Stomach (tissue), 4 donors: ENCODE results near the gene HOXD10.

Experiments used
- CTCF ChIP-seq, 7 experiments: fragments of 450-650 bp in 4 of 7; fragments of 200-600 bp in 3 of 7; sonication (generic) in 3 of 7; IDR thresholded peaks; one replicate each; pipeline ENCODE4 v1.5.1; 2016 to 2019; ENCODE audit warnings: antibody characterized with exemption in 7 of 7, control low read depth in 2 of 7, mild to moderate bottlenecking in 1 of 7
- POLR2A ChIP-seq, 4 donors: fragments of 450-650 bp; IDR thresholded peaks; one replicate each; pipeline ENCODE4 v1.6.1; 2016; ENCODE audit warnings: antibody characterized with exemption in 4 of 4, control low read depth in 2 of 4, mild to moderate bottlenecking in 1 of 4, moderate library complexity in 1 of 4
- POLR2AphosphoS5 ChIP-seq, 3 donors: sonication (generic); formaldehyde crosslinking; IDR thresholded peaks; one replicate each; pipeline ENCODE4 v1.6.1; 2016; ENCODE audit warnings: antibody characterized with exemption in 3 of 3

GRCh38 chr2:176164201-176164600 is 47.6 kb downstream of the HOXD10 start:
- TF ChIP-seq CTCF (IDR thresholded peaks at IDR 0.05) (no peak), POLR2A (IDR thresholded peaks at IDR 0.05) (no peak), POLR2AphosphoS5 (IDR thresholded peaks at IDR 0.05) (no peak)
